B cell (primary cell): Measurements from ENCODE around the gene UMAD1. TPM values are rescaled to one million over a fixed set of nuclear protein-coding genes. Genes with fewer than 3 reads are reported as not detected.
A peak's percentile ranks its signal among the peaks of the same experiment; 100 is the strongest.

Experiments used
- ATAC-seq: fragments of 200-7000 bp; cut with Tn5 transposase; one replicate; pipeline ENCODE4 v1.10.0; 2021; ENCODE audit warnings: low read depth, mild to moderate bottlenecking, moderate number of reproducible peaks, moderate library complexity
- CTCF ChIA-PET: fragments of 350-600 bp; sonication (Branson Sonifier 250); formaldehyde crosslinking; loops from one replicate; lab custom pipeline; 2021; ENCODE audit warnings: antibody characterized with exemption, inconsistent platforms; lab: Charles Lee
- POLR2A ChIA-PET: fragments of 350-600 bp; sonication (Branson Sonifier 250); formaldehyde crosslinking; loops from one replicate; lab custom pipeline; 2021; ENCODE audit warnings: antibody characterized with exemption; lab: Charles Lee
- DNase-seq: peaks from one replicate; pipeline ENCODE4 v3.0.0; 2013
- H2AFZ ChIP-seq: 2 replicates; pipeline ENCODE4 v1.6.1; 2012; ENCODE audit warnings: mild to moderate bottlenecking, low read depth, low read length; ENCODE audit not compliant: insufficient read depth, poor library complexity, severe bottlenecking
- H3K27ac ChIP-seq, 2 donors: 1 replicate in 1 of 2; 2 replicates in 1 of 2; pipeline ENCODE4 v1.5.1; 2012 to 2013; ENCODE audit warnings: low read length in 2 of 2, mild to moderate bottlenecking in 2 of 2, moderate library complexity in 1 of 2
- H3K27me3 ChIP-seq, 4 experiments: fragments of 200-600 bp in 1 of 4; sonication (generic) in 1 of 4; replicated peaks in 1 of 4; 1 replicate in 2 of 4; 2 replicates in 2 of 4; pipeline versions ENCODE4 v1.6.1 to v1.7.0; 2013 to 2016; ENCODE audit warnings: low read length in 3 of 4, mild to moderate bottlenecking in 2 of 4, mixed read lengths in 1 of 4, moderate library complexity in 1 of 4; ENCODE audit not compliant: insufficient read depth in 4 of 4, control insufficient read depth in 3 of 4; ENCODE audit errors: control extremely low read depth in 1 of 4
- H3K36me3 ChIP-seq, 2 experiments: replicated peaks in 1 of 2; 1 replicate in 1 of 2; 2 replicates in 1 of 2; pipeline versions ENCODE4 v1.6.1 to v1.7.1; 2013; ENCODE audit warnings: low read length in 1 of 2; ENCODE audit not compliant: insufficient read depth in 2 of 2, control insufficient read depth in 1 of 2; ENCODE audit errors: control extremely low read depth in 1 of 2, extremely low read depth in 1 of 2
- H3K4me1 ChIP-seq, 2 donors: fragments of 200-600 bp in 1 of 2; sonication (generic) in 1 of 2; 1 replicate in 1 of 2; 2 replicates in 1 of 2; pipeline versions ENCODE4 v1.5.1 to v1.6.1; 2013 to 2017; ENCODE audit warnings: low read length in 2 of 2; ENCODE audit not compliant: control insufficient read depth in 2 of 2, insufficient read depth in 2 of 2
- H3K4me2 ChIP-seq: replicated peaks from 2 replicates; pipeline ENCODE3; 2012; ENCODE audit warnings: mild to moderate bottlenecking, low read depth, low read length; ENCODE audit not compliant: poor library complexity, severe bottlenecking
- H3K4me3 ChIP-seq, 5 experiments: fragments of 200-600 bp in 1 of 5; sonication (generic) in 1 of 5; 1 replicate in 3 of 5; 2 replicates in 2 of 5; pipeline versions ENCODE4 v1.5.1 to v1.7.0; 2011 to 2016; ENCODE audit warnings: low read length in 4 of 5, mild to moderate bottlenecking in 4 of 5, low read depth in 2 of 5, control low read depth in 1 of 5, moderate library complexity in 1 of 5; ENCODE audit not compliant: insufficient read depth in 1 of 5; ENCODE audit errors: control extremely low read depth in 1 of 5, extremely low read depth in 1 of 5
- H3K79me2 ChIP-seq: fragments of 200-600 bp; sonication (generic); one replicate; pipeline ENCODE4 v1.6.0; 2016; ENCODE audit warnings: low read length; ENCODE audit not compliant: control insufficient read depth, insufficient read depth
- H3K9ac ChIP-seq: fragments of 200-600 bp; sonication (generic); 2 replicates; pipeline ENCODE4 v1.6.1; 2017; ENCODE audit warnings: mild to moderate bottlenecking, low read length, moderate library complexity
- H3K9me3 ChIP-seq, 3 donors: one replicate each; pipeline versions ENCODE4 v1.6.1 to v1.7.1; 2013; ENCODE audit warnings: low read length in 2 of 3; ENCODE audit not compliant: control insufficient read depth in 2 of 3, insufficient read depth in 1 of 3; ENCODE audit errors: control extremely low read depth in 1 of 3
- H4K20me1 ChIP-seq: 2 replicates; pipeline ENCODE4 v1.6.0; 2012; ENCODE audit warnings: mild to moderate bottlenecking, low read length; ENCODE audit not compliant: insufficient read depth, control insufficient read depth, poor library complexity, severe bottlenecking
- H3K27ac Mint-ChIP-seq: one replicate; pipeline ENCODE4 v1.8.0; 2021; ENCODE audit warnings: mixed read lengths
- H3K27me3 Mint-ChIP-seq: one replicate; pipeline ENCODE4 v1.8.0; 2021; ENCODE audit warnings: mixed read lengths
- H3K4me1 Mint-ChIP-seq: one replicate; pipeline ENCODE4 v1.8.0; 2021; ENCODE audit warnings: mixed read lengths
- H3K4me3 Mint-ChIP-seq: one replicate; pipeline ENCODE4 v1.8.0; 2021; ENCODE audit warnings: mixed read lengths
- H3K9me3 Mint-ChIP-seq: one replicate; pipeline ENCODE4 v1.8.0; 2022; ENCODE audit warnings: mixed read lengths; ENCODE audit not compliant: insufficient read depth
- EZH2 ChIP-seq: IDR thresholded peaks from 2 replicates; pipeline ENCODE4 v1.6.1; 2012; ENCODE audit warnings: borderline replicate concordance, low read depth, mild to moderate bottlenecking, moderate library complexity, low read length; ENCODE audit not compliant: insufficient read depth, poor library complexity, severe bottlenecking
- WGBS: methylation state at CpG from one replicate; pipeline ENCODE4 v1.1.5; 2013; ENCODE audit warnings: missing lambda C conversion rate; ENCODE audit not compliant: insufficient coverage; 5-methylcytosine and 5-hydroxymethylcytosine counted together
- intact Hi-C: fragments of 100-400 bp; cut with micrococcal nuclease; formaldehyde crosslinking; loops from one replicate; pipeline ENCODE4 v1.10.0; 2022
- polyA plus RNA-seq: library from polyadenylated mRNA; depleted of rRNA; stranded (reverse); fragments of >200 nt; gene quantifications from 2 replicates; pipeline ENCODE4 v1.2.3, GENCODE V29; 2012
- total RNA-seq, 2 donors: library from RNA; stranded (reverse); fragments of 120-200 nt in 1 of 2; gene quantifications; 1 replicate in 1 of 2; 2 replicates in 1 of 2; pipeline versions ENCODE4 v1.2.3 to v1.2.4, GENCODE V29; 2013 to 2022
- TF ChIP-seq, protein P1 (sequence below): fragments of 200-600 bp; IDR thresholded peaks from one replicate; pipeline ENCODE4 v1.8.0; 2022; ENCODE audit warnings: antibody characterized with exemption, mild to moderate bottlenecking

The UMAD1 gene
- total and polyA plus RNA-seq, 2 donors (not counting 1 experiment from before 2014, with no cell fraction given): 11.6 to 25.9 TPM

DNA sequence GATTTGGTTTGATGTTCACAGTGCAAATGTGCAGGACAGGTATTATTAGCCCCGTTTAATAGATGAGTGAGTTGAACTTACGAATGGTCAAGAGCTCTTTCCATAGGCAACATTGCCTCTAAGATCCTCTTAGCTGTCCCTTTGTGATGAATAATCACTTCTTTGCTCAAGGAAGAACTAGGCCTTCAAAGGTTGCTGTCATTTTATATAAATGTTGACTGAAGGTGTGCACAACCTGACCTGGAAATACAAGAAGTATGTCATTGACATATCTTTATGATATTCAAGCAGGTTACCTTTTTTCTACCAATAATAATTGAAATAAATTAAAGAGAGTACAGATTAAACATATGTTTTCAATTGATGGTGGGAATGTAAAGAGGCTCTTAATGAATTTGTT lies 279.5 kb downstream of the UMAD1 start:
- ChIA-PET POLR2A (interaction anchor here (1.3 to 1.4 kb wide), 2 partner anchors 50 to 280 kb away, joined by 4 read pairs; partner anchors contain the start of gene UMAD1), CTCF (interaction anchor here (1.4 to 1.8 kb wide), 5 partner anchors 10 to 270 kb away, joined by 3 to 7 read pairs (median 5); no protein-coding TSS in a partner anchor)
- Histone ChIP-seq H3K27ac (peak overlapping the region; percentile 53 to 60), H3K27me3 (no peaks in the 10 kb centered on the region), H3K79me2 (no peaks in the 10 kb centered on the region), H3K4me3 (peak overlapping the region in 2 of 5 experiments; percentile 30 to 48), H3K4me2 (peak overlapping the region; percentile 67), H3K36me3 (no peaks in the 10 kb centered on the region), H3K4me1 (peaks cover 33 to 44% of the 10 kb centered on the region in 2 donors), H4K20me1 (no peaks in the 10 kb centered on the region), H3K9ac (peak overlapping the region; percentile 13), H2AFZ (no peak overlapping the region), H3K9me3 (no peaks in the 10 kb centered on the region)
- H3K4me3 Mint-ChIP-seq: peak overlapping the region; percentile 66
- peak overlapping the region; percentile 80 for H3K27ac Mint-ChIP-seq
- WGBS: 100% methylated on average over 1 of the region's 2 CpGs
- intact Hi-C loops: loop anchor here (1.0 to 5.0 kb wide), 4 partner anchors 48 to 280 kb away; partner anchors contain the start of genes GLCCI1 and UMAD1
- TF ChIP-seq, protein P1, sequence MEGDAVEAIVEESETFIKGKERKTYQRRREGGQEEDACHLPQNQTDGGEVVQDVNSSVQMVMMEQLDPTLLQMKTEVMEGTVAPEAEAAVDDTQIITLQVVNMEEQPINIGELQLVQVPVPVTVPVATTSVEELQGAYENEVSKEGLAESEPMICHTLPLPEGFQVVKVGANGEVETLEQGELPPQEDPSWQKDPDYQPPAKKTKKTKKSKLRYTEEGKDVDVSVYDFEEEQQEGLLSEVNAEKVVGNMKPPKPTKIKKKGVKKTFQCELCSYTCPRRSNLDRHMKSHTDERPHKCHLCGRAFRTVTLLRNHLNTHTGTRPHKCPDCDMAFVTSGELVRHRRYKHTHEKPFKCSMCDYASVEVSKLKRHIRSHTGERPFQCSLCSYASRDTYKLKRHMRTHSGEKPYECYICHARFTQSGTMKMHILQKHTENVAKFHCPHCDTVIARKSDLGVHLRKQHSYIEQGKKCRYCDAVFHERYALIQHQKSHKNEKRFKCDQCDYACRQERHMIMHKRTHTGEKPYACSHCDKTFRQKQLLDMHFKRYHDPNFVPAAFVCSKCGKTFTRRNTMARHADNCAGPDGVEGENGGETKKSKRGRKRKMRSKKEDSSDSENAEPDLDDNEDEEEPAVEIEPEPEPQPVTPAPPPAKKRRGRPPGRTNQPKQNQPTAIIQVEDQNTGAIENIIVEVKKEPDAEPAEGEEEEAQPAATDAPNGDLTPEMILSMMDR: no peak
- no peak for TF ChIP-seq EZH2
- peak; percentile 16 for DNase-seq
- H3K4me1 Mint-ChIP-seq: peaks cover 59% of the 10 kb centered on the region
- no peaks in the 10 kb centered on the region for H3K27me3 Mint-ChIP-seq
- no peak for ATAC-seq
- H3K9me3 Mint-ChIP-seq: no peaks in the 10 kb centered on the region

DNA sequence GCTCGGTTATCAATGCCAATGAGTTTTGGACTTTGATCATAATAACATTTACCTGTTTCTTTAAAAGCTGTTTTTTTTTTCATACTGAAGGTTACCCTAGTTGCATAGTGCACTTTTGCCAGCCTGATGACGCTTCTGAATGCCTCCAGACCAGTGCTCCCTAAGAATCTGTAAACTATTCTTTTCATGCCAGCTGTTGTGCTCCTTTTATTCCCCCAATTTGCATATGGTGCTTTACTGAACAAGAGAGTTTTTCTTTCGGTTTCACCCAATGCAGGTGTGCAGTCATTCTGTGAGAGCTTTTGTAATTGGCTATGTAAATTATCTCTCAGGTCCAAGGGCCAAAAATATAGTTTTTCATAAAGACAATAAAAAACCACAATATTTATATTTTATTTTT lies 279.9 kb downstream of the UMAD1 start:
- intact Hi-C loops: loop anchor here (1.0 to 5.0 kb wide), 4 partner anchors 48 to 280 kb away; partner anchors contain the start of genes GLCCI1 and UMAD1
- H3K27me3 ChIP-seq: no peaks in the 10 kb centered on the region
- H3K4me1 ChIP-seq: peaks cover 33 to 44% of the 10 kb centered on the region in 2 donors
- H3K4me3 Mint-ChIP-seq: peak overlapping the region; percentile 66
- H2AFZ ChIP-seq: no peak overlapping the region
- peak overlapping the region in 2 of 5 experiments; percentile 30 to 48 for H3K4me3 ChIP-seq
- H3K9me3 Mint-ChIP-seq: no peaks in the 10 kb centered on the region
- H3K27ac ChIP-seq: peak overlapping the region; percentile 53 to 60
- ATAC-seq (peak; percentile 93), DNase-seq (peak; percentile 80)
- TF ChIP-seq EZH2: no peak
- TF ChIP-seq, protein P1: no peak
- WGBS: no CpG with 5 or more reads among the region's 3 CpGs
- H3K9me3 ChIP-seq: no peaks in the 10 kb centered on the region
- H3K79me2 ChIP-seq: no peaks in the 10 kb centered on the region
- H3K4me1 Mint-ChIP-seq: peaks cover 59% of the 10 kb centered on the region
- no peaks in the 10 kb centered on the region for H4K20me1 ChIP-seq
- CTCF ChIA-PET: interaction anchor here (1.4 to 1.7 kb wide), 4 partner anchors 9 to 270 kb away, joined by 3 to 7 read pairs (median 6); no protein-coding TSS in a partner anchor
- POLR2A ChIA-PET: interaction anchor here (0.5 to 1.3 kb wide), 3 partner anchors 24 to 51 kb away, joined by 3 to 6 read pairs (median 4); no protein-coding TSS in a partner anchor
- peak overlapping the region; percentile 66 for H3K27ac Mint-ChIP-seq
- H3K27me3 Mint-ChIP-seq: no peaks in the 10 kb centered on the region
- H3K4me2 ChIP-seq: peak overlapping the region; percentile 67
- H3K36me3 ChIP-seq: no peaks in the 10 kb centered on the region
- H3K9ac ChIP-seq: peak overlapping the region; percentile 15
